BLaER1 treated with 17β-estradiol and CSF1 and Interleukin-3, amounts not matched to agents 10 nM and 100 nM (cell line): Measurements from ENCODE around the gene MEF2A.
"Not testable (repeated sequence)": the region's sequence is repeated elsewhere in the genome, so short reads cannot be mapped to it uniquely, and the experiment has no call there.

Experiments used
- H3K27ac ChIP-seq, 11 experiments: shearing (Covaris generic); formaldehyde crosslinking; 2 replicates each; pipeline ENCODE4 v1.8.1; 2022
- H3K27me3 ChIP-seq, 11 experiments: shearing (Covaris generic); formaldehyde crosslinking; 2 replicates each; pipeline ENCODE4 v1.8.1; 2022
- H3K36me3 ChIP-seq, 11 experiments: shearing (Covaris generic); formaldehyde crosslinking; 2 replicates each; pipeline ENCODE4 v1.8.1; 2022
- H3K4me1 ChIP-seq, 10 experiments: shearing (Covaris generic); formaldehyde crosslinking; 2 replicates each; pipeline ENCODE4 v1.8.1; 2022
- H3K4me2 ChIP-seq, 11 experiments: shearing (Covaris generic); formaldehyde crosslinking; 2 replicates each; pipeline ENCODE4 v1.8.1; 2022
- H3K4me3 ChIP-seq, 10 experiments: shearing (Covaris generic); formaldehyde crosslinking; 2 replicates each; pipeline ENCODE4 v1.8.1; 2022
- H3K9ac ChIP-seq, 11 experiments: shearing (Covaris generic); formaldehyde crosslinking; 2 replicates each; pipeline ENCODE4 v1.8.1; 2022
- H3K9me3 ChIP-seq, 11 experiments: shearing (Covaris generic); formaldehyde crosslinking; replicated peaks in 1 of 11; 2 replicates each; pipeline ENCODE4 v1.8.1; 2022
- H4K20me1 ChIP-seq, 11 experiments: shearing (Covaris generic); formaldehyde crosslinking; 2 replicates each; pipeline ENCODE4 v1.8.1; 2022
- Cebpa-rat ChIP-seq, 11 experiments: shearing (Covaris generic); IDR thresholded peaks; 2 replicates each; pipeline ENCODE4 v1.8.1; 2022

Gene MEF2A

DNA sequence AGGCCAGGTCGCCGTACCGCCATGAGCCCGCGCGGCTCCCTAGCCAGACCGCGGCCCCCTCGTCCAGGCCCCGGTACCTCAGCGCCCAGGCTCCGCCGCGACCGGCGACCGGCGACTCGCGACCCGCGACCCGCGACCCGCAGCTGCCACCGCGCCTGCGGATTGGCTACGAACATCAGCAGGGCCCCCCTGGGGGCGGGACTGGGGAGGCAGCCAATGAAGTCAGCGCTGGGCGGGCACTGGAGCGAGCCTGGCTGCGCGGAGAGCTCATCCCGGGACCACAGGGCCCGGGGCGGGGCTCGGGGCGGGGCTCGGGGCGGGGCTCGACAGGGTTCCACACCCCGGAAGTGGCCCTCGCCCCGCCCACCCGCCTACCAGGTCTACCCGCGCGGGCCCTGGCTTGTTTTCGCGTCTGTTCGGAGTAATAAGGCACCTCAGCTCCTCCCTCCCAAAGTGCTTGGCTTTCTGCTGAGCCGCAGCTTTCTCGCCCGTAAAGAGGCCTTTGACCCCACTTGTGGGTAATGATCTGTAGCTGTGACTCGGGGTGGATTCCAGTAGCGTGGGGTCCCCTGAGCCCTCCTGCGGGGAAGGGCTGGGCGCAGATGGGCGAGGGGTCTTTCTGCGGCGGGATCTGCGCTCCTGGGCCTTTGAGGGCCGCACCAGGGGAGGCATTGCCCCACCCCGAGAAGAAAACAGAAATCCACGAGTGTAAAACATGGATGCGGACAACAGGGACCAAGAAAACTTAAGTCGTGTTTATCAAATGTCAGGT, 167.7 kb downstream of the MEF2A start, which contains the start of gene LYSMD4:
TSS of gene LYSMD4 (minus strand) at position 170 of the 772 bp plus-strand sequence. CDS start 1,438 bp downstream, outside the sequence.
- Histone ChIP-seq H3K9me3 (no peaks in the 10 kb centered on the region), H3K4me1 (peaks cover 15 to 49% (median 47%) of the 10 kb centered on the region in 10 experiments), H3K9ac (peak within 1 kb of the TSS; percentile 71 to 89 (median 83)), H3K27ac (peak within 1 kb of the TSS; percentile 62 to 85 (median 77); a peak in 21 of 22 replicates), H4K20me1 (peaks cover 0 to 28% (median 11%) of the 10 kb centered on the region in 11 experiments; a peak in 13 of 22 replicates), H3K4me3 (peak within 1 kb of the TSS; percentile 69 to 91 (median 82)), H3K36me3 (peaks cover 0 to 14% (median 6%) of the 10 kb centered on the region in 11 experiments; a peak in 9 of 22 replicates), H3K4me2 (peak within 1 kb of the TSS; percentile 97 to 100 (median 99)), H3K27me3 (peaks cover 24 to 31% (median 27%) of the 10 kb centered on the region in 11 experiments)
- TF ChIP-seq Cebpa-rat (IDR thresholded peaks at IDR 0.05): no peak

DNA sequence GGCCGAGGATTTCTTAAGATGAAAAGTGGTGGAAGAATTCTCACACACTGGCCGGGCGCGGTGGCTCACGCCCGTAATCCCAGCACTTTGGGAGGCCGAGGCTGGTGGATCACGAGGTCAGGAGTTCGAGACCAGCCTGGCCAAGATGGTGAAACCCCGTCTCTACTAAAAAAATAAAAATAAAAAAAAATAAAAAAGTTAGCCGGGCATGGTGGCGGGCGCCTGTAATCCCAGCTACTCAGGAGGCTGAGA, 168.2 kb downstream of the MEF2A start:
- Histone ChIP-seq H4K20me1 (peaks cover 0 to 28% (median 11%) of the 10 kb centered on the region in 11 experiments; a peak in 13 of 22 replicates), H3K4me2 (peak overlapping the region; percentile 67 to 92 (median 82)), H3K9ac (peak overlapping the region; percentile 62 to 83 (median 77); a peak in 19 of 22 replicates), H3K4me1 (peaks cover 15 to 45% (median 42%) of the 10 kb centered on the region in 10 experiments), H3K27ac (peak overlapping the region; percentile 54 to 85 (median 77); a peak in 18 of 22 replicates), H3K4me3 (peak overlapping the region; percentile 46 to 90 (median 68); a peak in 15 of 20 replicates), H3K27me3 (peaks cover 24 to 31% (median 27%) of the 10 kb centered on the region in 11 experiments), H3K36me3 (peaks cover 0 to 11% (median 2%) of the 10 kb centered on the region in 11 experiments; a peak in 7 of 22 replicates)
- not testable (repeated sequence) for H3K9me3 ChIP-seq

DNA sequence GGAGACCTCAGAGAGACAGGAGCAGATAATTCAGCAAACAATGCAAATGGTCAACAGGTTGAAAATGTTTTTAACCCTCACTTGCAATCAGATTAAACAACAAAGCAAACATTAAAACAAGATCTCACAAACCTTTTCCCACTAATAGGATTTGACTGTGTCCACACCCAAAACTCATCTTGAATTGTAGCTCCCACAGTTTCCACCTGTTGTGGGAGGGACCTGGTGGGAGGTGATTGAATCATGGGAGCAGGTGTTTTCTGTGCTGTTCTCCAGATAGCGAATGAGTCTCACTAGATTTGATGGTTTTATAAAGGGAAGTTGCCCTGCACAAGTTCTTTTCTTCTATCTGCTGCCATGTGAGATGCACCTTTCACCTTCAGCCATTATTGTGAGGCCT, 168.8 kb downstream of the MEF2A start:
- Histone ChIP-seq H3K4me1 (peaks cover 15 to 39% (median 36%) of the 10 kb centered on the region in 10 experiments), H3K36me3 (peaks cover 0 to 8% (median 0%) of the 10 kb centered on the region in 11 experiments; a peak in 2 of 22 replicates), H4K20me1 (peaks cover 0 to 28% (median 11%) of the 10 kb centered on the region in 11 experiments; a peak in 13 of 22 replicates), H3K9ac (no peak overlapping the region), H3K9me3 (no peaks in the 10 kb centered on the region), H3K4me2 (no peak overlapping the region), H3K27ac (no peak overlapping the region), H3K27me3 (peaks cover 24 to 31% (median 27%) of the 10 kb centered on the region in 11 experiments), H3K4me3 (no peak overlapping the region)
- no peak for TF ChIP-seq Cebpa-rat (IDR thresholded peaks at IDR 0.05)

DNA sequence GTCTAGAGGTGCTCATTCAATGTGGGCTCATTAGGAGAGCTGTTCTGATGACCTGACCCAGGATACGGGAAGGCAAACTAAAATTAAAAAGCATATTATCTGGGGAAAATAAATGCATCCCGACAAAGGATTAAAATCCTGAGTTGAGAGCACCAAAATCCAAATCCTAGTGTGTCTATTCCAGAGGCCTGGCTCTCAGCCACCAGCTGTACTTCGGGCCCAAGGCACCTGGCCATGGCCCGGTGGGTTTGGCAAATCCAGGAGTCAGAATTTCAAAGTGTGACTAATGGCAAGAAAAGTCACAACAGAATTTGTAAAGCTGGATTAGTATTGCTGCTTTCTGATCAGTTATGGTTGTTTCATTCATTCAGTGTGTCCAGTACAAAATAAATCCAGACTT, 170.1 kb downstream of the MEF2A start:
- TF ChIP-seq Cebpa-rat (IDR thresholded peaks at IDR 0.05): no peak
- H3K36me3 ChIP-seq: peaks cover 0 to 8% (median 0%) of the 10 kb centered on the region in 11 experiments; a peak in 2 of 22 replicates
- peaks cover 21 to 22% (median 22%) of the 10 kb centered on the region in 11 experiments for H3K27me3 ChIP-seq
- H3K9ac ChIP-seq: no peak overlapping the region
- H4K20me1 ChIP-seq: peaks cover 0 to 20% (median 11%) of the 10 kb centered on the region in 11 experiments; a peak in 13 of 22 replicates
- H3K9me3 ChIP-seq: no peaks in the 10 kb centered on the region
- H3K4me1 ChIP-seq: peaks cover 14 to 26% (median 24%) of the 10 kb centered on the region in 10 experiments
- no peak overlapping the region for H3K4me3 ChIP-seq
- no peak overlapping the region for H3K27ac ChIP-seq
- no peak overlapping the region for H3K4me2 ChIP-seq

DNA sequence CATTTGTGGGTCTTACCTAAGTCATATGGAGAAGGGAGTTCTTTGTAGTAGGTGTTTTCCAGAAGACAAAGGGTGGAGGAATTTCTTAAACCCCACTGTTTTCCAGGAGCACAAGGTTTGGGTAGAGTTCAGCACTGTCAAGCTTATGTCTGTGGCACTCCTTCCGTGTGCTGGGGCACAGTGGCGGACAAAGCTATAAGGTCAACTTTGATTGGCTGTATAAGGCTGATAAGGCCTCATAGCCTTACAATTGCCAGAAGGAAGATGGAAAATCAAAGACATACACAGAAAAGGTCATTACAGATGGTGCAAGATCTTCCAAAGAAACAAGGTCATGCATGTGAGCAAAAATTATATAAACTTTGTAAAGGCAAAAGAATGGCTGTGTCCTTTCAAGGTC, 170.9 kb downstream of the MEF2A start:
- no peak overlapping the region for H3K4me3 ChIP-seq
- H3K36me3 ChIP-seq: peaks cover 0 to 8% (median 0%) of the 10 kb centered on the region in 11 experiments; a peak in 1 of 22 replicates
- H4K20me1 ChIP-seq: peaks cover 0 to 14% (median 5%) of the 10 kb centered on the region in 11 experiments; a peak in 11 of 22 replicates
- no peak overlapping the region for H3K9ac ChIP-seq
- no peak overlapping the region for H3K4me2 ChIP-seq
- H3K4me1 ChIP-seq: peaks cover 6 to 18% (median 16%) of the 10 kb centered on the region in 10 experiments
- no peaks in the 10 kb centered on the region for H3K9me3 ChIP-seq
- H3K27ac ChIP-seq: no peak overlapping the region
- TF ChIP-seq Cebpa-rat (IDR thresholded peaks at IDR 0.05): no peak
- peaks cover 12 to 14% (median 14%) of the 10 kb centered on the region in 11 experiments for H3K27me3 ChIP-seq

DNA sequence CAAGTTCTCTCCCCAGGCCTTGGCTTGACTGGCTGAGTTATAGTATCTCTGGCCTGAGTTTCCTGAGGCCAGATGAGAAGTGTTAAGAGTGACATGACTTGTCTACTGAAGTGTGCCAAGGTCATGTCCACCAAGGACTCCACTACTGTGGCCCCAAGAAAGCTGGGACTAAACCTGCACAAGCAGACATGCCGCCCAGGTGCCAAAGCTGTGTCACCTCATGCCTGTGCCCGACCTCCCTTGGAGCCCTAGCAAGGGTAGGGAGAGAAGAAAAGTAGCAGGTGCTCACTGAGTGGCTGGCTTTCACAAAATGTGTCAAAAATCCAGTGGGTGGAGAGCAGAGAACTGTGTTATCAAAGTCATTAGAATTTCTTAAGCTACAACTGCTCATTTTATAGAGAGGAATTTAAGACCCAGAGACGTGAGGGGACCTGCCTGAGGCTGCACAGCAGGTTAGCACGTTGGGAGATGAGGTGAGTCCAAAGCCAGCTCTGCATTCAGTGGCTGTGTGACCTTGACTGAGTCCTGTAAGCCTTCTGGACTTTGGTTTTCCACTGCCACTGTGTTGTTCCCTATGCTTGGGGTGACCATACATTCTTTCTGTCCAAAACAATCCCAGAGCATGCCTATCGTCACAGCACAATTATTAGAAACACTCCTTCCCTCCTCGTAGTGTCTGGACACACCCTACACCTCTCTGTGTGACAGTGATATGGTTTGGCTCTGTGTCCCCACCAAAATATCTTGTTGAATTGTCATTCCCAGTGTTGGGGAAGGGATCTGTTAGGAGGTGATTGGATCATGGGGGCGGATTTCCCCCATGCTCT, 172.4 kb downstream of the MEF2A start:
- TF ChIP-seq Cebpa-rat (IDR thresholded peaks at IDR 0.05): no peak
- H3K9me3 ChIP-seq: no peaks in the 10 kb centered on the region

DNA sequence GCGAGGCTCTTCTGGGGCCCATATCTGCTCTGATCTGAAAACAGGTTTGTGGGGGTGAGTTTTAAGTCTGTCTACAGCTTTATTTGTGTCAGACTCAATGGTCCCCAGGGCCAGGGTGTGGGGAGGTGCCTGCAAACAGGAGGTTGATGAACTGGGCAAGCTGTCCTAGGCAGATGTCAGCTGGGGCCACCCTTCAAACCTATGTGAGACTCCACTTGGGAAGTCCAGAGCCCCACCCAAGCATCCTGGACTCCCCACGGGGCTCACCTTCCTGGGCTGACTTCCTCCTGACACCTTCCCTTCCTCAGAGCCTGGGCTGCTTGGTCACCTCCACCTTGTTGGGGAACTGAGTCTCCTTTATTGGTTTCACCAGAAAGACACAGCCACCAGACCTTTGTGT, 176.1 kb downstream of the MEF2A start:
- H3K4me2 ChIP-seq: no peak overlapping the region
- no peaks in the 10 kb centered on the region for H4K20me1 ChIP-seq
- no peaks in the 10 kb centered on the region for H3K27me3 ChIP-seq
- no peak overlapping the region for H3K4me3 ChIP-seq
- H3K27ac ChIP-seq: no peak overlapping the region
- H3K36me3 ChIP-seq: peaks cover 0 to 8% (median 0%) of the 10 kb centered on the region in 11 experiments; a peak in 1 of 22 replicates
- no peak overlapping the region for H3K9ac ChIP-seq
- no peaks in the 10 kb centered on the region for H3K4me1 ChIP-seq
- no peak for TF ChIP-seq Cebpa-rat (IDR thresholded peaks at IDR 0.05)
- H3K9me3 ChIP-seq: no peaks in the 10 kb centered on the region

More for the DNA sequence above, 172.4 kb downstream of the MEF2A start:
- no peak overlapping the region for H3K4me2 ChIP-seq
- peaks cover 0 to 8% (median 0%) of the 10 kb centered on the region in 11 experiments; a peak in 1 of 22 replicates for H3K36me3 ChIP-seq
- no peaks in the 10 kb centered on the region for H4K20me1 ChIP-seq
- peaks cover 0 to 5% (median 4%) of the 10 kb centered on the region in 10 experiments; a peak in 9 of 20 replicates for H3K4me1 ChIP-seq
- no peak overlapping the region for H3K4me3 ChIP-seq
- H3K9ac ChIP-seq: no peak overlapping the region
- H3K27ac ChIP-seq: no peak overlapping the region
- H3K27me3 ChIP-seq: no peaks in the 10 kb centered on the region

DNA sequence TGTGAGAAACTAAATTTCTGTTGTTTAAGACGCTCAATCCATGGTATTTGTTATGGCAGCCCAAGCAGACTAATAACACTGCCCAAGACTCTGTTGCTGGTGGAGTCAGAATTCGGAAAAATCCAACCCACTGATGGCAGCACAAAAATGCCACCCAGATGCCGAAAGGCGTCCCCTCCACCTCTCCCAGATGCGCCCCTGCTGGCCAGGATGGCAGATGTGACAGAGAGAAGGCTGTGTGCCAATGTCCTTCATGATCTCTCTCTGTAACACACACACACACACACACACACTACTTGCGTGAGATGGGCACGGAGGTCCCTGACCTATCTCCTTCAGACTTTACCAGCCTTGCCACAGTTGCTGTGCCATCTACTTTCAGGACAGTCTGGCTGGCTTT, 178.4 kb downstream of the MEF2A start:
- H3K9me3 ChIP-seq: no peaks in the 10 kb centered on the region
- H3K4me1 ChIP-seq: 0 out of 20 replicates have a peak, but pooled peaks cover 0 to 2% (median 0%) of the 10 kb centered on the region in 10 experiments
- H3K27me3 ChIP-seq: no peaks in the 10 kb centered on the region
- no peak overlapping the region for H3K4me2 ChIP-seq
- H3K4me3 ChIP-seq: no peak overlapping the region
- H4K20me1 ChIP-seq: no peaks in the 10 kb centered on the region
- H3K36me3 ChIP-seq: no peaks in the 10 kb centered on the region
- no peak overlapping the region for H3K9ac ChIP-seq
- no peak for TF ChIP-seq Cebpa-rat (IDR thresholded peaks at IDR 0.05)
- H3K27ac ChIP-seq: no peak overlapping the region
